Measurements from ENCODE around the gene MBD3L3. TPM values are rescaled to one million over a fixed set of nuclear protein-coding genes. Genes with fewer than 3 reads are reported as not detected.
"Not testable (repeated sequence)": the region's sequence is repeated elsewhere in the genome, so short reads cannot be mapped to it uniquely, and the experiment has no call there.

The MBD3L3 gene
- not detected for total RNA-seq

GRCh38 chr19:7058576-7058975, at the start of gene MBD3L3:
Gene MBD3L3, minus strand, starts transcription at chr19:7058676. Its CDS starts 71 bp downstream, at chr19:7058605.
- not testable (repeated sequence) for H3K4me1 Mint-ChIP-seq, H3K36me3 Mint-ChIP-seq, H3K4me3 Mint-ChIP-seq

GRCh38 chr19:7106711-7107657, 48.5 kb upstream of the MBD3L3 start:
- no peak for DNase-seq
- no peaks in the 10 kb centered on the region for H3K27me3 Mint-ChIP-seq
- no peaks in the 10 kb centered on the region for H3K4me1 Mint-ChIP-seq
- no peaks in the 10 kb centered on the region for H3K9me3 Mint-ChIP-seq
- no peak overlapping the region for H3K4me3 Mint-ChIP-seq
- no peaks in the 10 kb centered on the region for H3K36me3 Mint-ChIP-seq
- H3K27ac Mint-ChIP-seq = no peak overlapping the region

More at GRCh38 chr19:7058576-7058975, at the start of gene MBD3L3:
- not testable (repeated sequence) for H3K27ac Mint-ChIP-seq, H3K27me3 Mint-ChIP-seq, H3K9me3 Mint-ChIP-seq, DNase-seq

GRCh38 chr19:7104747-7105447, 46.4 kb upstream of the MBD3L3 start:
- no peaks in the 10 kb centered on the region for H3K36me3 Mint-ChIP-seq
- no peaks in the 10 kb centered on the region for H3K9me3 Mint-ChIP-seq
- no peak overlapping the region for H3K4me3 Mint-ChIP-seq
- H3K4me1 Mint-ChIP-seq = no peaks in the 10 kb centered on the region
- DNase-seq = no peak
- no peak overlapping the region for H3K27ac Mint-ChIP-seq
- H3K27me3 Mint-ChIP-seq = no peaks in the 10 kb centered on the region

- H3K36me3 Mint-ChIP-seq = peaks cover 10% of the 10 kb centered on the region
- no peak overlapping the region for H3K4me3 Mint-ChIP-seq
- peaks cover 12% of the 10 kb centered on the region for H3K9me3 Mint-ChIP-seq
- no peak overlapping the region for H3K27ac Mint-ChIP-seq
- H3K27me3 Mint-ChIP-seq = no peaks in the 10 kb centered on the region
- no peak for DNase-seq
- H3K4me1 Mint-ChIP-seq = peaks cover 7% of the 10 kb centered on the region
Observed at GRCh38 chr19:7101498-7102253, 43.2 kb upstream of the MBD3L3 start.

- H3K4me3 Mint-ChIP-seq = peak overlapping the region; percentile 92
- H3K36me3 Mint-ChIP-seq = peaks cover 22% of the 10 kb centered on the region
- peaks cover 7% of the 10 kb centered on the region for H3K4me1 Mint-ChIP-seq
- peak overlapping the region; percentile 95 for H3K27ac Mint-ChIP-seq
- no peaks in the 10 kb centered on the region for H3K27me3 Mint-ChIP-seq
- H3K9me3 Mint-ChIP-seq = peaks cover 28% of the 10 kb centered on the region
- no peak for DNase-seq
Observed at GRCh38 chr19:7099597-7099921, 41.1 kb upstream of the MBD3L3 start.

- no peaks in the 10 kb centered on the region for H3K27me3 Mint-ChIP-seq
- H3K4me3 Mint-ChIP-seq = peak overlapping the region; percentile 92
- peaks cover 7% of the 10 kb centered on the region for H3K4me1 Mint-ChIP-seq
- peak overlapping the region; percentile 95 for H3K27ac Mint-ChIP-seq
- peaks cover 22% of the 10 kb centered on the region for H3K36me3 Mint-ChIP-seq
- H3K9me3 Mint-ChIP-seq = peaks cover 30% of the 10 kb centered on the region
- peak; percentile 90 for DNase-seq
Observed at GRCh38 chr19:7098701-7099596, 40.5 kb upstream of the MBD3L3 start.

- Mint-ChIP-seq H3K27me3 (no peaks in the 10 kb centered on the region), H3K4me3 (peak overlapping the region; percentile 92), H3K27ac (peak overlapping the region; percentile 95), H3K4me1 (peaks cover 7% of the 10 kb centered on the region), H3K9me3 (peaks cover 33% of the 10 kb centered on the region), H3K36me3 (peaks cover 22% of the 10 kb centered on the region)
- DNase-seq = no peak
Observed at GRCh38 chr19:7098096-7098495, 39.6 kb upstream of the MBD3L3 start.

- H3K27ac Mint-ChIP-seq = no peak overlapping the region
- DNase-seq = no peak
- H3K9me3 Mint-ChIP-seq = peaks cover 39% of the 10 kb centered on the region
- H3K27me3 Mint-ChIP-seq = no peaks in the 10 kb centered on the region
- H3K4me1 Mint-ChIP-seq = peaks cover 8% of the 10 kb centered on the region
- peaks cover 70% of the 10 kb centered on the region for H3K36me3 Mint-ChIP-seq
- H3K4me3 Mint-ChIP-seq = no peak overlapping the region
Observed at GRCh38 chr19:7088999-7089398, 30.5 kb upstream of the MBD3L3 start.

GRCh38 chr19:7083076-7083956, 24.8 kb upstream of the MBD3L3 start:
- H3K36me3 Mint-ChIP-seq = peaks cover 90% of the 10 kb centered on the region
- no peak overlapping the region for H3K4me3 Mint-ChIP-seq
- H3K27ac Mint-ChIP-seq = peak overlapping the region; percentile 19
- H3K4me1 Mint-ChIP-seq = no peaks in the 10 kb centered on the region
- no peaks in the 10 kb centered on the region for H3K27me3 Mint-ChIP-seq
- no peak for DNase-seq
- H3K9me3 Mint-ChIP-seq = peaks cover 45% of the 10 kb centered on the region

- DNase-seq = no peak
- Mint-ChIP-seq H3K36me3 (peaks cover 93% of the 10 kb centered on the region), H3K9me3 (peaks cover 45% of the 10 kb centered on the region), H3K4me1 (peaks cover 2% of the 10 kb centered on the region), H3K4me3 (no peak overlapping the region), H3K27ac (no peak overlapping the region), H3K27me3 (no peaks in the 10 kb centered on the region)
Observed at GRCh38 chr19:7078008-7078407, 19.5 kb upstream of the MBD3L3 start.

GRCh38 chr19:7076151-7076550, 17.7 kb upstream of the MBD3L3 start:
- H3K27ac Mint-ChIP-seq = no peak overlapping the region
- H3K36me3 Mint-ChIP-seq = peaks cover 88% of the 10 kb centered on the region
- no peaks in the 10 kb centered on the region for H3K27me3 Mint-ChIP-seq
- peaks cover 37% of the 10 kb centered on the region for H3K9me3 Mint-ChIP-seq
- H3K4me1 Mint-ChIP-seq = peaks cover 4% of the 10 kb centered on the region
- H3K4me3 Mint-ChIP-seq = no peak overlapping the region
- no peak for DNase-seq

GRCh38 chr19:7074705-7075282, 16.3 kb upstream of the MBD3L3 start:
- H3K9me3 Mint-ChIP-seq = peaks cover 29% of the 10 kb centered on the region
- DNase-seq = no peak
- H3K36me3 Mint-ChIP-seq = peaks cover 80% of the 10 kb centered on the region
- H3K4me3 Mint-ChIP-seq = no peak overlapping the region
- no peak overlapping the region for H3K27ac Mint-ChIP-seq
- H3K4me1 Mint-ChIP-seq = peaks cover 6% of the 10 kb centered on the region
- H3K27me3 Mint-ChIP-seq = no peaks in the 10 kb centered on the region

GRCh38 chr19:7072541-7072940, 14.1 kb upstream of the MBD3L3 start:
- Mint-ChIP-seq H3K4me3 (peak overlapping the region; percentile 24), H3K9me3 (peaks cover 10% of the 10 kb centered on the region), H3K27ac (peak overlapping the region; percentile 18), H3K36me3 (peaks cover 58% of the 10 kb centered on the region), H3K27me3 (no peaks in the 10 kb centered on the region), H3K4me1 (peaks cover 9% of the 10 kb centered on the region)
- DNase-seq = no peak

All from activated naive CD8-positive, alpha-beta T cell treated with anti-CD3 and anti-CD28 coated beads for 36 hours (primary cell).